ENCODE measurements around the gene LARP4B. TPM values are rescaled to one million over a fixed set of nuclear protein-coding genes. Genes with fewer than 3 reads are reported as not detected.

The LARP4B gene
- total RNA-seq, 4 donors from 2014 or later: 24.9 to 47.5 (median 35.2) TPM

DNA sequence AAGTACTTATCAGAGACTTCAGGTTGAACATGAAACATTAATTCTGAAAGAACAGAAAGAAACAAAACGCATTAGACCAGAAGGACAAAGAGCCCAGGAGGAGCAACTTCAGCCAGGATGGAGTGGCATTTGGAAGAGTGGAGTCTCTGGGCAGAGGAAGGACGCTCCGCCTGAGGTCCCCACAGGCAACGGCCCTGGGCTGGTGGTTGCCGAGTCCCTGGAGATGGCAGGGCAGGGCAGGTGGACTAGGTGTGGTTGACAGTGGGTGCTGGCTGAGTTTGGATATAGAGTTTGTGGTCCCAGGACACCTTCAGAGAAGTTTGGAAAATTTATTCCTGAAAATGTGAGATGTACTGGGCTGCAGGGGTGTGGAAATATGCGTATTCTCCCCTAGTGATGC lies 27.4 kb upstream of the LARP4B start:
- Histone ChIP-seq H3K4me1 (no peaks in the 10 kb centered on the region), H3K9me3 (no peaks in the 10 kb centered on the region), H3K27me3 (peaks cover 22% of the 10 kb centered on the region), H3K4me3 (no peak overlapping the region), H3K36me3 (no peaks in the 10 kb centered on the region), H3K27ac (no peak overlapping the region)
- 72 to 88% methylated on average over 4 to 6 of the region's 6 CpGs for WGBS, 2 donors (ENCODE audit: low coverage in 1 of 2)
- TF ChIP-seq POLR2A (IDR thresholded peaks at IDR 0.05) (no peak), POLR2AphosphoS5 (IDR thresholded peaks at IDR 0.05) (no peak), EP300 (IDR thresholded peaks at IDR 0.05) (no peak)
- TF ChIP-seq, protein P1, sequence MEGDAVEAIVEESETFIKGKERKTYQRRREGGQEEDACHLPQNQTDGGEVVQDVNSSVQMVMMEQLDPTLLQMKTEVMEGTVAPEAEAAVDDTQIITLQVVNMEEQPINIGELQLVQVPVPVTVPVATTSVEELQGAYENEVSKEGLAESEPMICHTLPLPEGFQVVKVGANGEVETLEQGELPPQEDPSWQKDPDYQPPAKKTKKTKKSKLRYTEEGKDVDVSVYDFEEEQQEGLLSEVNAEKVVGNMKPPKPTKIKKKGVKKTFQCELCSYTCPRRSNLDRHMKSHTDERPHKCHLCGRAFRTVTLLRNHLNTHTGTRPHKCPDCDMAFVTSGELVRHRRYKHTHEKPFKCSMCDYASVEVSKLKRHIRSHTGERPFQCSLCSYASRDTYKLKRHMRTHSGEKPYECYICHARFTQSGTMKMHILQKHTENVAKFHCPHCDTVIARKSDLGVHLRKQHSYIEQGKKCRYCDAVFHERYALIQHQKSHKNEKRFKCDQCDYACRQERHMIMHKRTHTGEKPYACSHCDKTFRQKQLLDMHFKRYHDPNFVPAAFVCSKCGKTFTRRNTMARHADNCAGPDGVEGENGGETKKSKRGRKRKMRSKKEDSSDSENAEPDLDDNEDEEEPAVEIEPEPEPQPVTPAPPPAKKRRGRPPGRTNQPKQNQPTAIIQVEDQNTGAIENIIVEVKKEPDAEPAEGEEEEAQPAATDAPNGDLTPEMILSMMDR (IDR thresholded peaks at IDR 0.05): no peak
- ATAC-seq: no peak

DNA sequence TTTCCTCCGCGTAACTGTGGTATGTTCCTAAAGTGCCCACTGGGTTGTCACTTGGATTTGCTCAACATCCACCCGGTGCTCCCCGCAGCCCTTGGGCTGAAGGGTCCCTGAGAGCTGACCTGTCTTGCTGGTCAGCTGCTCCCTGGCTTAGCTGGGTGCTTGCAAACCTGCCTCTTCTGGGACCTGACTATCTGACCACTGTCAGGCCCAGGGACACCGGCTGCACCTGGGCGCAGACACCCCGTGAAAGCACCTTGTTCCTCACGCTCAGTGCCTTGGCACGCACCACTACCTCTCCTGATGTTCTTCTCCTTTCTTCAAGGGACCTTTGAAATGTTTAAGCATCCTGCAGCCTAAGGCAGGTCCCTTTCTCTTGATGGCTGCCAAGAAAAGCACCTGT lies 26.6 kb upstream of the LARP4B start:
- Histone ChIP-seq H3K4me1 (no peaks in the 10 kb centered on the region), H3K27me3 (peaks cover 23% of the 10 kb centered on the region), H3K36me3 (no peaks in the 10 kb centered on the region), H3K4me3 (no peak overlapping the region), H3K9me3 (no peaks in the 10 kb centered on the region), H3K27ac (no peak overlapping the region)
- ATAC-seq: no peak
- 92 to 95% methylated on average over 5 of the region's 9 CpGs for WGBS, 2 donors (ENCODE audit: low coverage in 1 of 2)
- no peak for TF ChIP-seq POLR2AphosphoS5 (IDR thresholded peaks at IDR 0.05)
- no peak for TF ChIP-seq POLR2A (IDR thresholded peaks at IDR 0.05)

DNA sequence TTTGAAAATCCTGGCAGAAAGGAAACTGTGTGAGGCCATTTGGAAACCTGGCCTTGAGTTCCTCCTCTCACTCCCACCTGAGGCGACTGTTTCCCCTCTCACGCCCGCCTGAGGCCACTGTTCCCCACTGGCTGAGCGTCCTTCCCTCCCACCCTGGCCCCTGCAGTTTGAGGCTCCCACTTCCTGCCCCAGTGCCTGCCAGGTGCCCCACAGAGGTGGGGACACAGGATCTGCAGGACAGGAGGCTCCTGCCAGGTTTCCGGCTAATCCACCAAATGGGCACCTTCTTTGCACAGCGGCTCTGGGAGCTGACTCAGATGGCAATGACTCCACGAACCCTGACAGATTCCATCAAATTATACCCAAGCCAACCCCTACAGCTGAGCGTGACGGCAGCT lies 24.3 kb upstream of the LARP4B start:
- H3K27me3 ChIP-seq: peaks cover 29% of the 10 kb centered on the region
- H3K4me1 ChIP-seq: no peaks in the 10 kb centered on the region
- no peak for ATAC-seq
- TF ChIP-seq POLR2A (IDR thresholded peaks at IDR 0.05) (no peak), POLR2AphosphoS5 (IDR thresholded peaks at IDR 0.05) (no peak), EP300 (IDR thresholded peaks at IDR 0.05) (no peak)
- TF ChIP-seq, protein P1 (IDR thresholded peaks at IDR 0.05): no peak
- no peak overlapping the region for H3K4me3 ChIP-seq
- no peaks in the 10 kb centered on the region for H3K9me3 ChIP-seq
- no peak overlapping the region for H3K27ac ChIP-seq
- 57 to 69% methylated on average over 4 to 6 of the region's 9 CpGs for WGBS, 2 donors (ENCODE audit: low coverage in 1 of 2)
- H3K36me3 ChIP-seq: no peaks in the 10 kb centered on the region

DNA sequence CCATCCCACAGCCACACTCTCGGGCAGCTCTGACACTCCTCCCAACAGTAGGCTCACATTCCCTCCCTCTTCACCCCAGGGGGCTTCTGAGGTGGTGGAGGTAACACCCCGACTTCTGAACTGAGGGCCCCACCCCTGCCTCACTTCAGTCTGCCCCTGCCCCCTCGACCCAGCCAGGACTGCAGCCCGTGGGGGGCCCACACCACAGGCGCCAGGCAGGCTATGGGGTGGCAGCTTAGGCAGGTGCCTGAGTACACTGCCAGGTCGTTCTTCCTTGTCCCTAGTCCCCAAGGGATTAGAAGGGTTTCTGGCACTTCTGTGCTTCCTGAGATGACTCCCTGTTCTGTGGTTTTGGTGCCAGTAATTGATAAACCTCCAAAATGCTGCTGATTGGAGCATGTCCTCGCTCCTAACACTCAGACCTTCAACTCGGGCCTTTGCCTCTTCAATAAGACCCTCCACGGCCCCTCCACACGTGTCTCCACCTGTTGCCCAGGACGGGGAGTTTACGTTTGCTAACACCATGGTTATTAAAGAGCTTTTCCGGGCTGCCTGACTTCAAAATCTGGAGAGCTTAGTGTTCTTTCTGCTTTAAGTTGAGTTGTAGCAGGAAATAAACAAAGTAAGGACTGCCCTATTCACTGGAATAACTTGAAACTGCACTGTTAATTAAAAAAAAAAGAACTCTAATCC lies 23.8 kb upstream of the LARP4B start:
- no peaks in the 10 kb centered on the region for H3K36me3 ChIP-seq
- H3K4me1 ChIP-seq: no peaks in the 10 kb centered on the region
- TF ChIP-seq POLR2A (IDR thresholded peaks at IDR 0.05) (no peak), EP300 (IDR thresholded peaks at IDR 0.05) (no peak), POLR2AphosphoS5 (IDR thresholded peaks at IDR 0.05) (no peak)
- TF ChIP-seq, protein P1 (IDR thresholded peaks at IDR 0.05): no peak
- H3K9me3 ChIP-seq: no peaks in the 10 kb centered on the region
- H3K27ac ChIP-seq: no peak overlapping the region
- peaks cover 29% of the 10 kb centered on the region for H3K27me3 ChIP-seq
- H3K4me3 ChIP-seq: no peak overlapping the region
- 20 to 24% methylated on average over 4 to 9 of the region's 13 CpGs for WGBS, 2 donors (ENCODE audit: low coverage in 1 of 2)
- no peak for ATAC-seq

DNA sequence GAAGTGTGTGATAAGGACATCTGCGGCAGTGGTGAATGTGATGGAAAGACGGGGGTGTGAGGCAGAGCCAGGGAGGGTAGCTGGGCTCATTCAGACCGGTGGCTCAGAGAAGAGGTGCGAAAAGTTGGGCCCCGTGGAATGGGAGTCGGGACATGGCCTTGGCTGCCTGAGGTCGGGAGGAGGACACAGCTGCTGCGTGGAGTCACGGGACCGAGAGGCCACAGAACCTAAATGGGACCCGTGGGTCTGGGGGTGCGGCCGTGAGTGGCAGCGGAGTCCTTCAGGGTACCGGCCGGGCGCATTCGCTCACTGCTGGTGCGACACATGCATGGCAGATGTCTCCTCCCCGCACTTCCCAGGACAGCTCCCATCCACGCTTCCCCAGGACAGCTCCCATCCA lies 22.9 kb upstream of the LARP4B start:
- no peaks in the 10 kb centered on the region for H3K36me3 ChIP-seq
- no peaks in the 10 kb centered on the region for H3K9me3 ChIP-seq
- no peak for ATAC-seq
- H3K4me1 ChIP-seq: no peaks in the 10 kb centered on the region
- no peak overlapping the region for H3K27ac ChIP-seq
- TF ChIP-seq, protein P1 (IDR thresholded peaks at IDR 0.05): no peak
- TF ChIP-seq EP300 (IDR thresholded peaks at IDR 0.05) (no peak), POLR2A (IDR thresholded peaks at IDR 0.05) (no peak), POLR2AphosphoS5 (IDR thresholded peaks at IDR 0.05) (no peak)
- no peak overlapping the region for H3K4me3 ChIP-seq
- WGBS, 2 donors (ENCODE audit: low coverage in 1 of 2): 86 to 89% methylated on average over 12 of the region's 21 CpGs
- H3K27me3 ChIP-seq: peaks cover 26% of the 10 kb centered on the region

Data from gastroesophageal sphincter (tissue), 4 donors.